Mammary epithelial cell (primary cell): ENCODE measurements around the gene EMP1.

Source experiments
- CTCF ChIP-seq, 2 donors: IDR thresholded peaks in 1 of 2; conservative IDR thresholded peaks in 1 of 2; 2 replicates each; pipeline ENCODE4 v1.5.1; 2011 to 2012; ENCODE audit warnings: inconsistent platforms in 2 of 2, low read length in 2 of 2, mild to moderate bottlenecking in 2 of 2, control low read depth in 1 of 2, low read depth in 1 of 2; ENCODE audit not compliant: insufficient read depth in 1 of 2; ENCODE audit errors: extremely low read depth in 1 of 2
- EZH2 ChIP-seq: IDR thresholded peaks from 2 replicates; pipeline ENCODE4 v1.6.1; 2012; ENCODE audit warnings: low read length, inconsistent platforms, borderline replicate concordance

- TF ChIP-seq CTCF (conservative IDR thresholded peaks at IDR 0.05 in 1 of 2, IDR thresholded peaks at IDR 0.05 in 1 of 2; ENCODE audit: extremely low read depth in 1 of 2, insufficient read depth in 1 of 2, low read depth in 1 of 2, low read length in 2 of 2) (no peak), EZH2 (no peak)
These were observed 3.1 kb downstream of the EMP1 start for GRCh38 chr12:13199592-13199991.
